GM23338 (cell line): ENCODE measurements around the gene ALDH8A1. TPM values are rescaled to one million over a fixed set of nuclear protein-coding genes. Genes with fewer than 3 reads are reported as not detected.

Experiments
- ATAC-seq: fragments of 200-7000 bp; cut with Tn5 transposase; 3 replicates; pipeline ENCODE4 v1.9.1; 2020
- DNase-seq: peaks from one replicate; pipeline ENCODE4 v3.0.0-alpha.2; 2015; ENCODE audit warnings: low spot score
- H2AFZ ChIP-seq: fragments of 200-600 bp; sonication (generic); 2 replicates; pipeline ENCODE4 v1.8.0; 2016; ENCODE audit warnings: antibody characterized with exemption, mild to moderate bottlenecking, moderate library complexity
- H3F3A ChIP-seq: fragments of 200-600 bp; sonication (generic); replicated peaks from 2 replicates; pipeline ENCODE4 v1.8.0; 2017; ENCODE audit warnings: antibody characterized with exemption, mixed run types, low read depth
- H3K27ac ChIP-seq: fragments of 200-600 bp; sonication (generic); 2 replicates; pipeline ENCODE4 v1.6.1; 2016; ENCODE audit warnings: low read depth
- H3K27me3 ChIP-seq: fragments of 200-600 bp; sonication (generic); 2 replicates; pipeline ENCODE4 v1.8.0; 2016; ENCODE audit warnings: mild to moderate bottlenecking, mixed run types, moderate library complexity; ENCODE audit not compliant: insufficient read depth
- H3K36me3 ChIP-seq: fragments of 200-600 bp; sonication (generic); 2 replicates; pipeline ENCODE4 v1.8.0; 2016; ENCODE audit warnings: mild to moderate bottlenecking; ENCODE audit not compliant: insufficient read depth
- H3K4me1 ChIP-seq: fragments of 200-600 bp; sonication (generic); 2 replicates; pipeline ENCODE4 v1.8.0; 2016; ENCODE audit warnings: mild to moderate bottlenecking, moderate library complexity; ENCODE audit not compliant: insufficient read depth
- H3K4me2 ChIP-seq: fragments of 200-600 bp; sonication (generic); 2 replicates; pipeline ENCODE4 v1.7.1; 2017; ENCODE audit warnings: mixed run types
- H3K4me3 ChIP-seq: fragments of 200-600 bp; sonication (generic); 2 replicates; pipeline ENCODE4 v1.6.1; 2016; ENCODE audit warnings: mixed run types
- H3K79me2 ChIP-seq: fragments of 200-600 bp; sonication (generic); replicated peaks from 2 replicates; pipeline ENCODE4 v1.8.0; 2017; ENCODE audit warnings: mild to moderate bottlenecking; ENCODE audit not compliant: insufficient read depth
- H3K9me2 ChIP-seq: fragments of 200-600 bp; sonication (generic); 2 replicates; pipeline ENCODE4 v1.8.0; 2017; ENCODE audit not compliant: insufficient read depth
- H4K20me1 ChIP-seq: fragments of 200-600 bp; sonication (generic); replicated peaks from 2 replicates; pipeline ENCODE4 v1.8.0; 2017; ENCODE audit warnings: mild to moderate bottlenecking; ENCODE audit not compliant: insufficient read depth
- H3K27ac Mint-ChIP-seq: 2 replicates; pipeline ENCODE4 v1.8.0; 2020; ENCODE audit warnings: inconsistent platforms, mild to moderate bottlenecking, moderate library complexity, mixed read lengths
- H3K27me3 Mint-ChIP-seq: 3 replicates; pipeline ENCODE4 v1.8.0; 2022; ENCODE audit warnings: low read depth, mild to moderate bottlenecking, moderate library complexity, mixed read lengths, inconsistent platforms; ENCODE audit not compliant: insufficient read depth, poor library complexity
- H3K36me3 Mint-ChIP-seq: 3 replicates; pipeline ENCODE4 v1.8.0; 2021; ENCODE audit warnings: low read depth, mild to moderate bottlenecking, inconsistent platforms, moderate library complexity, mixed read lengths
- H3K4me1 Mint-ChIP-seq: 3 replicates; pipeline ENCODE4 v1.8.0; 2020; ENCODE audit warnings: mild to moderate bottlenecking, inconsistent platforms, mixed read lengths
- H3K4me3 Mint-ChIP-seq: 3 replicates; pipeline ENCODE4 v1.8.0; 2021; ENCODE audit warnings: moderate library complexity, mild to moderate bottlenecking, inconsistent platforms, mixed read lengths
- H3K9me3 Mint-ChIP-seq: 3 replicates; pipeline ENCODE4 v1.8.0; 2020; ENCODE audit warnings: moderate library complexity, mild to moderate bottlenecking, inconsistent platforms, mixed read lengths
- ZNF331 ChIP-seq: fragments of 250-450 bp; sonication (Bioruptor Pico); IDR thresholded peaks from 2 replicates; pipeline ENCODE4 v1.5.0; 2020; ENCODE audit warnings: low read depth, mild to moderate bottlenecking, moderate library complexity
- polyA plus RNA-seq: library from polyadenylated mRNA; unstranded; fragments of >200 nt; fragmentation: Nextera tagmentation; extraction: Ambion mirVana; gene quantifications from 2 replicates; pipeline ENCODE4 v1.2.1, GENCODE V29; 2016
- total RNA-seq: library from RNA; depleted of rRNA; stranded (reverse); fragments of >200 nt; shearing (Covaris generic); gene quantifications from 2 replicates; pipeline ENCODE4 v1.2.3, GENCODE V29; 2014
- TF ChIP-seq, protein P1 (sequence below): IDR thresholded peaks from one replicate; pipeline ENCODE4 v1.6.1; 2018; ENCODE audit warnings: antibody characterized with exemption; ENCODE audit not compliant: unreplicated experiment
- TF ChIP-seq, protein P2 (sequence below), 2 experiments: fragments of 200-600 bp in 1 of 2; sonication (generic) in 1 of 2; conservative IDR thresholded peaks; 2 replicates each; pipeline versions ENCODE4 v1.5.1 to v1.6.1; 2016 to 2017; ENCODE audit warnings: antibody characterized with exemption in 2 of 2, low read depth in 2 of 2, mild to moderate bottlenecking in 2 of 2, moderate library complexity in 1 of 2

The ALDH8A1 gene
- total and polyA plus RNA-seq, 2 experiments from 2014 or later = not detected

DNA sequence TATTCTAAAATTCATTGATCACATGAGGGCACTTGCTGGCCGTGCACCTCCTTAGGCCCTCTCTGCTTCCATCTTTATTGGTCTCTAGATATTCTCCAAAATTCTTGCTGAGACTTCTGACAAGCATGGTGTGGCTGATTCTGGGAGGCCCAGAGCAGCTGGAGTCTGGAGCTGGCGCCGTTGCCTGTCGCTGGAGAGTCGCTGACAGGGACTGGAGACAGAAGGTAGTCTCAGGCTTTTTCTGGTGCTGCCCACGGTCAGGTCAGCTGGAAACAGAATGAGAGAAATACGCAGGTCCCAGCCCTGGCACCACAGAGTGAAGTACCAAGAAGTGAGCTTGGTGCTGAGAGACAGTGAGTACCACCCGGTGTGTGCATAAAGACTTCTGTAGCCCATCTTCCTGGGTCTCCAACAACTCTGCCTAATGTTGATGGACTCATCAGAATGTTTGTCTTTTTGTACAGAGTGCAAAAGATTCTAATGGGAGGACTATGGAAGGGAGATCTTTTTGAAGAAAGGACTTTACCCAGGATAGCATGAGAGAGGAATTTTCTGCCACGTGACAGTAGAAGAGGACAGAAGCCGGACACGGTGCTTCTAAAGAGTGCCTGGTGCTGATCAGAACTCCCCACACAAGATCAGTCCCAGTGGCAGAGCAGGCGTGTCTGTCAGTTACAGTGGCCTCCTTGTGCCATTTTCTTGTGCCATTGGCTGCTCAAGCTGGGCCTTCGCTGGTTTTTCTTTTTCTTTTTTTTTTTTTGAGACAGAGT, 1.8 kb upstream of the ALDH8A1 start:
- H3K4me1 ChIP-seq = no peaks in the 10 kb centered on the region
- no peak overlapping the region for H2AFZ ChIP-seq
- Mint-ChIP-seq H3K4me1 (no peaks in the 10 kb centered on the region; the same call in 1 of the 3 replicates), H3K9me3 (no peaks in the 10 kb centered on the region), H3K4me3 (no peak overlapping the region), H3K27me3 (peaks cover 4% of the 10 kb centered on the region), H3K27ac (no peak overlapping the region), H3K36me3 (no peaks in the 10 kb centered on the region)
- H3K9me2 ChIP-seq = peaks cover 7% of the 10 kb centered on the region
- ATAC-seq (no peak), DNase-seq (no peak)
- no peaks in the 10 kb centered on the region for H3F3A ChIP-seq
- H3K4me2 ChIP-seq = no peak overlapping the region
- no peaks in the 10 kb centered on the region for H3K79me2 ChIP-seq
- H4K20me1 ChIP-seq = no peaks in the 10 kb centered on the region; the same call in 1 of the 2 replicates
- H3K27me3 ChIP-seq = no peaks in the 10 kb centered on the region
- TF ChIP-seq, protein P1, sequence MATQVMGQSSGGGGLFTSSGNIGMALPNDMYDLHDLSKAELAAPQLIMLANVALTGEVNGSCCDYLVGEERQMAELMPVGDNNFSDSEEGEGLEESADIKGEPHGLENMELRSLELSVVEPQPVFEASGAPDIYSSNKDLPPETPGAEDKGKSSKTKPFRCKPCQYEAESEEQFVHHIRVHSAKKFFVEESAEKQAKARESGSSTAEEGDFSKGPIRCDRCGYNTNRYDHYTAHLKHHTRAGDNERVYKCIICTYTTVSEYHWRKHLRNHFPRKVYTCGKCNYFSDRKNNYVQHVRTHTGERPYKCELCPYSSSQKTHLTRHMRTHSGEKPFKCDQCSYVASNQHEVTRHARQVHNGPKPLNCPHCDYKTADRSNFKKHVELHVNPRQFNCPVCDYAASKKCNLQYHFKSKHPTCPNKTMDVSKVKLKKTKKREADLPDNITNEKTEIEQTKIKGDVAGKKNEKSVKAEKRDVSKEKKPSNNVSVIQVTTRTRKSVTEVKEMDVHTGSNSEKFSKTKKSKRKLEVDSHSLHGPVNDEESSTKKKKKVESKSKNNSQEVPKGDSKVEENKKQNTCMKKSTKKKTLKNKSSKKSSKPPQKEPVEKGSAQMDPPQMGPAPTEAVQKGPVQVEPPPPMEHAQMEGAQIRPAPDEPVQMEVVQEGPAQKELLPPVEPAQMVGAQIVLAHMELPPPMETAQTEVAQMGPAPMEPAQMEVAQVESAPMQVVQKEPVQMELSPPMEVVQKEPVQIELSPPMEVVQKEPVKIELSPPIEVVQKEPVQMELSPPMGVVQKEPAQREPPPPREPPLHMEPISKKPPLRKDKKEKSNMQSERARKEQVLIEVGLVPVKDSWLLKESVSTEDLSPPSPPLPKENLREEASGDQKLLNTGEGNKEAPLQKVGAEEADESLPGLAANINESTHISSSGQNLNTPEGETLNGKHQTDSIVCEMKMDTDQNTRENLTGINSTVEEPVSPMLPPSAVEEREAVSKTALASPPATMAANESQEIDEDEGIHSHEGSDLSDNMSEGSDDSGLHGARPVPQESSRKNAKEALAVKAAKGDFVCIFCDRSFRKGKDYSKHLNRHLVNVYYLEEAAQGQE = no peak
- H3K4me3 ChIP-seq = no peak overlapping the region
- H3K27ac ChIP-seq = no peak overlapping the region
- no peaks in the 10 kb centered on the region for H3K36me3 ChIP-seq

GRCh38 chr6:134950482-134950881, 581 bp upstream of the ALDH8A1 start:
- Histone ChIP-seq H4K20me1 (no peaks in the 10 kb centered on the region), H3K27me3 (no peaks in the 10 kb centered on the region), H3K4me1 (no peaks in the 10 kb centered on the region), H3F3A (no peaks in the 10 kb centered on the region), H3K4me3 (no peak overlapping the region), H2AFZ (peak overlapping the region; percentile 67; the same call in 1 of the 2 replicates), H3K9me2 (peaks cover 7% of the 10 kb centered on the region), H3K36me3 (no peaks in the 10 kb centered on the region), H3K79me2 (no peaks in the 10 kb centered on the region), H3K4me2 (no peak overlapping the region), H3K27ac (0 out of 2 replicates have a peak overlapping the region, but pooled peaks have one; percentile 64)
- H3K9me3 Mint-ChIP-seq = no peaks in the 10 kb centered on the region
- no peaks in the 10 kb centered on the region; the same call in 1 of the 3 replicates for H3K4me1 Mint-ChIP-seq
- no peak overlapping the region for H3K27ac Mint-ChIP-seq
- ATAC-seq (peak; percentile 58; the same call in 2 of the 3 replicates), DNase-seq (no peak)
- no peaks in the 10 kb centered on the region for H3K27me3 Mint-ChIP-seq
- no peak for TF ChIP-seq ZNF331 (CRISPR knock-in tag)
- TF ChIP-seq, protein P2, sequence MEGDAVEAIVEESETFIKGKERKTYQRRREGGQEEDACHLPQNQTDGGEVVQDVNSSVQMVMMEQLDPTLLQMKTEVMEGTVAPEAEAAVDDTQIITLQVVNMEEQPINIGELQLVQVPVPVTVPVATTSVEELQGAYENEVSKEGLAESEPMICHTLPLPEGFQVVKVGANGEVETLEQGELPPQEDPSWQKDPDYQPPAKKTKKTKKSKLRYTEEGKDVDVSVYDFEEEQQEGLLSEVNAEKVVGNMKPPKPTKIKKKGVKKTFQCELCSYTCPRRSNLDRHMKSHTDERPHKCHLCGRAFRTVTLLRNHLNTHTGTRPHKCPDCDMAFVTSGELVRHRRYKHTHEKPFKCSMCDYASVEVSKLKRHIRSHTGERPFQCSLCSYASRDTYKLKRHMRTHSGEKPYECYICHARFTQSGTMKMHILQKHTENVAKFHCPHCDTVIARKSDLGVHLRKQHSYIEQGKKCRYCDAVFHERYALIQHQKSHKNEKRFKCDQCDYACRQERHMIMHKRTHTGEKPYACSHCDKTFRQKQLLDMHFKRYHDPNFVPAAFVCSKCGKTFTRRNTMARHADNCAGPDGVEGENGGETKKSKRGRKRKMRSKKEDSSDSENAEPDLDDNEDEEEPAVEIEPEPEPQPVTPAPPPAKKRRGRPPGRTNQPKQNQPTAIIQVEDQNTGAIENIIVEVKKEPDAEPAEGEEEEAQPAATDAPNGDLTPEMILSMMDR (conservative IDR thresholded peaks at IDR 0.05; ENCODE audit: low read depth in 2 of 2) = peak in 1 of 2 experiments; percentile 33; a peak in 1 of 4 replicates
- no peak overlapping the region for H3K4me3 Mint-ChIP-seq
- H3K36me3 Mint-ChIP-seq = no peaks in the 10 kb centered on the region
